Brain microvascular endothelial cell (primary cell): ENCODE data around the gene TEDC1.
A peak's percentile ranks its signal among the peaks of the same experiment; 100 is the strongest.

ENCODE experiments used
- DNase-seq: peaks from one replicate; pipeline ENCODE4 v3.0.0-alpha.2; 2020
- H3K27ac ChIP-seq: fragments of 250-450 bp; sonication (Bioruptor Pico); 2 replicates; pipeline ENCODE4 v1.5.1; 2020; ENCODE audit warnings: mild to moderate bottlenecking, moderate library complexity
- H3K27me3 ChIP-seq: fragments of 250-450 bp; sonication (Bioruptor Pico); replicated peaks from 2 replicates; pipeline ENCODE4 v1.5.1; 2020; ENCODE audit warnings: mild to moderate bottlenecking
- H3K36me3 ChIP-seq: fragments of 250-450 bp; sonication (Bioruptor Pico); replicated peaks from 2 replicates; pipeline ENCODE4 v1.5.1; 2020; ENCODE audit warnings: mild to moderate bottlenecking
- H3K4me3 ChIP-seq: 2 replicates; pipeline ENCODE4 v1.5.1; 2011; ENCODE audit warnings: low read depth, mild to moderate bottlenecking, control low read depth, low read length, moderate library complexity
- in situ Hi-C: cut with HindIII; loops from 2 replicates; pipeline ENCODE4 v1.10.0; 2017; ENCODE audit warnings: low sequenced_read_pairs, low pct_ligation_motif_present
- TF ChIP-seq, protein P1 (sequence below): IDR thresholded peaks from 2 replicates; pipeline ENCODE4 v1.5.1; 2011; ENCODE audit warnings: low read depth, mild to moderate bottlenecking, moderate library complexity, low read length, control low read depth, inconsistent platforms; ENCODE audit errors: missing control alignments

The TEDC1 gene

DNA sequence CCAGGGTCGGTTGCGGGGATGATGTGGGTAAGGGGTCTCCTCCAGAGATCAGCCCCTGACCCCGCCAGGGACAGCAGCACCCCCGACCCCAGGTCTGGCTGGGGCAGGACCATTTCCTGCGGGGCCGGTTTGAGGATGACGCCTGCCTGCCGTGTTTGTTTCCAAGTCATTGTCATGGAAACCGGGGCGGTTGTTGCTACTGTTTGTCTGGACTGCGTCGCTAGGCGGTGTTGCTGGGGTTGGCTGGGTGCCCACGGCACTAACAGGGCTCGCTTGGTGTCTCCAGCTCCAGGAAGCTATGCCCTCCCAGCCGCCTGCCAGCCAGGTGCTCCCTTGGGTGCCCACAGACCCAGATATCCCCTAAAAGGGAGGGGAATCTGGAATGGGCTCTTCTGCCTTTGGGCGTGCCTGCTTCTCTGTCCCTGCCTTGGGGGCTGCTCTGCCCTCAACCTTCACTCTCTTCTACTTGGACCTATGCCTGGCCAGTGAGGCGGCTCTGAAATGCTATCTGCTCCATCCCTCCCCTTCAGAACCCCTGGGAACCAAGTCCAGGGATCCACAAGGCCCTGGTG, 9.1 kb upstream of the TEDC1 start:
- in situ Hi-C loops: no loop called here
- H3K27me3 ChIP-seq: peaks cover 8% of the 10 kb centered on the region
- TF ChIP-seq, protein P1, sequence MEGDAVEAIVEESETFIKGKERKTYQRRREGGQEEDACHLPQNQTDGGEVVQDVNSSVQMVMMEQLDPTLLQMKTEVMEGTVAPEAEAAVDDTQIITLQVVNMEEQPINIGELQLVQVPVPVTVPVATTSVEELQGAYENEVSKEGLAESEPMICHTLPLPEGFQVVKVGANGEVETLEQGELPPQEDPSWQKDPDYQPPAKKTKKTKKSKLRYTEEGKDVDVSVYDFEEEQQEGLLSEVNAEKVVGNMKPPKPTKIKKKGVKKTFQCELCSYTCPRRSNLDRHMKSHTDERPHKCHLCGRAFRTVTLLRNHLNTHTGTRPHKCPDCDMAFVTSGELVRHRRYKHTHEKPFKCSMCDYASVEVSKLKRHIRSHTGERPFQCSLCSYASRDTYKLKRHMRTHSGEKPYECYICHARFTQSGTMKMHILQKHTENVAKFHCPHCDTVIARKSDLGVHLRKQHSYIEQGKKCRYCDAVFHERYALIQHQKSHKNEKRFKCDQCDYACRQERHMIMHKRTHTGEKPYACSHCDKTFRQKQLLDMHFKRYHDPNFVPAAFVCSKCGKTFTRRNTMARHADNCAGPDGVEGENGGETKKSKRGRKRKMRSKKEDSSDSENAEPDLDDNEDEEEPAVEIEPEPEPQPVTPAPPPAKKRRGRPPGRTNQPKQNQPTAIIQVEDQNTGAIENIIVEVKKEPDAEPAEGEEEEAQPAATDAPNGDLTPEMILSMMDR: peak; percentile 25
- peak overlapping the region; percentile 53 for H3K4me3 ChIP-seq
- peak; percentile 98 for DNase-seq
- H3K27ac ChIP-seq: peak overlapping the region; percentile 97
- H3K36me3 ChIP-seq: no peaks in the 10 kb centered on the region

DNA sequence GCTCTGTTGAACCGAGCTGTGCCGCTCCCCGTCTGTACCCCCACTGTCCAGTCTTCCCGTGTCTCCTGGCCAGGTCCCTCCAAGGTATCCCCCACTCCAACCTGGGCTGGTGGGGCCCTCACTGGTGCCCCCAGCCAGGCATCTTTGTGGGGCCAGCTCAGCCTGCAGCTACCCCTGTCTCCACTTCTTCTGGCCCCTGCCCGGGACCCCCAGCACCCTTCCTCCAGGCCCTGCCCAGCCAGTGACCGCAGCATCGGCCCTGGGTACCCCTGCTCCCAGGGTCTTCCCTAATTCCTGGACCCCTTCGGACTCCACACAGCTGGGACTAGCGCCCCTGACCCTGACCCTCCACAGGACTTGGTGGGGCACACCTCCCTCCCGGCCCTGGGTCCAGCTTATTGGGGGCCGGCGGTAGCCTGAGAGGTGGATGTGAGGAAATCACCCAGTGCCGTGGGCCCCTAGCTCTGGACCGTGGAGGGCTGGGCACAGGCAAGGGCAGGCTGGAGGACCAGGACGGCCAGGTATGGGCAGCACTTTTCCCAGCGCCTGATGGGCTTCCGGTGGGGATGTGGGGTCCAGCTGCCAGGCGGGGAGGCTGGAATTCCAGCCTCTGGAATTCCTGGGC, 8.4 kb upstream of the TEDC1 start:
- TF ChIP-seq, protein P1: no peak
- H3K36me3 ChIP-seq: no peaks in the 10 kb centered on the region
- H3K4me3 ChIP-seq: no peak overlapping the region
- no peak for DNase-seq
- H3K27ac ChIP-seq: peak overlapping the region; percentile 97
- in situ Hi-C loops: no loop called here
- H3K27me3 ChIP-seq: peaks cover 14% of the 10 kb centered on the region

DNA sequence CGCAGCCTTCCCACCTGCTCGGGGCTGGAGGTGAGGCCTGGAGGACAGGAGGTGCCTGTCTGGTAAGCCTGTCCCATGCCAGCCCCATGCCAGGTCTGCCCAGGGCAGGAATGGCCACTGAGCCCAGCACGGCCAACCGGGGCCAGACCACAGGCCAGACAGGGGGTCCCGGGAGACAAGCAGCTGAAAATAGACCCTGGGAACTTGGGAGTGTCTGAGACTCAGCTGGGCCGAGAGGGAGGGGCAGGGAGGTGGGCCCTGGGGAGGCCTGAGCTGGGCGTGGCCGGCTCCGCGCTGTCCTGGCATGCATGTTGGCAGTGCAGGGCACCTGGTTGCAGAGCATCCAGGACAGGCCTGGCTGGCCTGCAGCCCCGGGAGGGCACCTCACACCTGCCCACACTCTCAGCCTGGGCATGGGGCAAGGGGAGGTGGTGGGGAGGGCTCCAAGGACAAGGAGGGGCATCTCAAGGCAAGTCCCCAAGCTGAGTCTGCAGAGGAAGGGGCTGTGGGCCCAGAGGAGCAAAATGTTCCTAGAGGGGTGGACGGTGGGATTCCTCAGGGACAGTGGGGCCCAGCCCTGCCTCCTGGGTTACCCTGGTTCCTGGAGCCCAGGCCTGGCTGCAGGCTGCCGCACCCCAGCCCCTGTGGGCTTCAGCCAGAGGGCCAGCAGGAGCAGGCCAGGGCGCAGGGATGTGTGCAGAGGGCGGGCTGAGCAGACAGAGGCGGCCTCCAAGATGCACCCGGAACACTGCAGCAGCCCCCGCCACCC, 7.6 kb upstream of the TEDC1 start:
- Histone ChIP-seq H3K4me3 (no peak overlapping the region), H3K36me3 (no peaks in the 10 kb centered on the region), H3K27ac (no peak overlapping the region), H3K27me3 (peaks cover 19% of the 10 kb centered on the region)
- in situ Hi-C loops: no loop called here
- TF ChIP-seq, protein P1: no peak
- no peak for DNase-seq

DNA sequence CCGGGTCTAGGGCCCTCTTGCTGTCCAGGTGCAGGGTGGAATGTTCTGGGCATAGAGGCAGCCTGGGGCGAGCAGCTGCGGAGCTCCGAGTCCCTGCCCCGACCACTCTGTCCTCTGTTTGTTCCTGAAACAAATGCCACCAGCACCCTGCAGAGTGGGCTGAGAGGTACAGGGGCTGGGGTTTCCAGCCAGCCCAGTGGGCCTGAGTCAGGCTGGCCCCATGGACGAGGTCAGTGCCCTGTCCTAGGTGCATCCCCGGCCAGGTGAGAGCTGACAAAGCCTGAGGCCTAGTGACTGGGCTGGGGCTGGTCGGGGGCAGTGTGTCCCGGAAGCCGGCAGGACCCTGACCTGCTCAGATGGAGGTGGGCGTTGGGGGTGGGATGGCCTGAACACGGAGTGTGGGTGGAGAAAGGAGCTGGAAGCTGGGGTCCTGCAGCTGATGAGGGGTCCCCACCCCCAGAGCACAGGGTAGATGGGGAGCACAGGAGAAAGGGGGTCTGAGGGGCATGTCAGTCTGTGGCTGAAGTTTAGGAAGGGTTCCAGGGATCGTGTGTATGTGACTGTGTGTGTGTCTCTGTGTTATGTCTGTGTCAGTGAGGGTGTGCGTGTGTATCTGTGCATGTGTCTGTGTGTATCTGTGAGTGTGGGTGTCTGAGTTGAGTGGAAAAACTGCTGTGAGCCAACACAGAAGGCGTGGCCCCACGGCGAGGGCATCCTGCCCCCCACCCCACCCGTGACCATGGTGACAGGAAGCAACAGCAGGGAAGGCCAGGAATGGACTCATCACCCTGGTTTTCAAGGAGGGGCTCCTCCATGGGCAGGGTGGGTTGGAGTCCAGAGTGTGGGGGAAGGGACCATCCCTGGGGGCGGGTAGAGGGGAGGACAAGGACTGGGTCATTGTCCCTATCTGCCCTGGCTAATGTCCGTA, 6.7 kb upstream of the TEDC1 start:
- H3K4me3 ChIP-seq: no peak overlapping the region
- no peaks in the 10 kb centered on the region for H3K36me3 ChIP-seq
- in situ Hi-C loops: no loop called here
- TF ChIP-seq, protein P1: no peak
- no peak overlapping the region for H3K27ac ChIP-seq
- peaks cover 19% of the 10 kb centered on the region for H3K27me3 ChIP-seq
- DNase-seq: no peak

DNA sequence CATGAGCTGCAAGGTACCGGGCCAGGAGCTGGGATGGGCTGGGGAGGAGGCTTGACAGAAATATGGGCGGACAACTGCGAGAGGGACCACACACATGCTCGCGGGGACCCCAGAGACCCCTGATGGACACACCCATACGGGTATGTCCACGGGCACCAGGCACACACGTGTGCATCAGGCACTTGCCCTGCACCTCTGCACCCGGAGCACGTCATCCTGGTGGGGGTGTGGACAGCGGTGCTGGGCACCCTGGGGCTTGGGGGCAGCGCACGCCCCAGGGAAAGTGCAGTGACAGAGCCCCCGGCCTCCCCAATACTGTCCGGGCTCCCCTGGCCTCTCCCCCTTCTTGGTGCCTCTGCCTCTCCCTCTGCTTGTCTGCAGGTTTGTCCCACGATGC, 6.1 kb upstream of the TEDC1 start:
- Histone ChIP-seq H3K27ac (no peak overlapping the region), H3K36me3 (no peaks in the 10 kb centered on the region), H3K4me3 (no peak overlapping the region), H3K27me3 (peaks cover 19% of the 10 kb centered on the region)
- in situ Hi-C loops: no loop called here
- DNase-seq: no peak
- TF ChIP-seq, protein P1: no peak
